ENCODE results near the gene ETF1.

- TF ChIP-seq POLR2A (IDR thresholded peaks at IDR 0.05) = no peak
- TF ChIP-seq CTCF (IDR thresholded peaks at IDR 0.05) = no peak
Observed at GRCh38 chr5:138472353-138472752, 70.7 kb downstream of the ETF1 start.

Measured in vagina (tissue), 2 donors.